Activated CD4-positive, alpha-beta memory T cell treated with anti-CD3 and anti-CD28 coated beads, Interleukin-2, amount 10 ng/mL, durations not matched to agents 7 days and 5 days (primary cell): ENCODE results near the gene EHBP1L1. TPM values are rescaled to one million over a fixed set of nuclear protein-coding genes. Genes with fewer than 3 reads are reported as not detected.

Source experiments
- CTCF ChIA-PET: fragments of 350-600 bp; sonication (Branson Sonifier 250); formaldehyde crosslinking; loops from one replicate; lab custom pipeline; 2021; ENCODE audit warnings: antibody characterized with exemption, inconsistent platforms; lab: Charles Lee
- POLR2A ChIA-PET: fragments of 350-600 bp; sonication (Branson Sonifier 250); formaldehyde crosslinking; loops from one replicate; lab custom pipeline; 2021; ENCODE audit warnings: antibody characterized with exemption; lab: Charles Lee
- DNase-seq: peaks from one replicate; pipeline ENCODE4 v3.0.0-alpha.2; 2020
- H3K27ac Mint-ChIP-seq: one replicate; pipeline ENCODE4 v1.8.0; 2021; ENCODE audit warnings: mild to moderate bottlenecking, mixed read lengths
- H3K27me3 Mint-ChIP-seq: one replicate; pipeline ENCODE4 v1.8.0; 2021; ENCODE audit warnings: mixed read lengths
- H3K36me3 Mint-ChIP-seq: one replicate; pipeline ENCODE4 v1.8.0; 2021; ENCODE audit warnings: low read depth, mixed read lengths
- H3K4me1 Mint-ChIP-seq: one replicate; pipeline ENCODE4 v1.8.0; 2021; ENCODE audit warnings: mixed read lengths
- H3K4me3 Mint-ChIP-seq: one replicate; pipeline ENCODE4 v1.8.0; 2021; ENCODE audit warnings: mild to moderate bottlenecking, mixed read lengths
- H3K9me3 Mint-ChIP-seq: one replicate; pipeline ENCODE4 v1.8.0; 2021; ENCODE audit warnings: mixed read lengths
- total RNA-seq, 2 experiments: library from RNA; stranded (reverse); gene quantifications; one replicate each; pipeline ENCODE4 v1.2.3, GENCODE V29; 2021

Gene EHBP1L1
- total RNA-seq, 2 experiments from 2014 or later, result 118 to 119 TPM

- ChIA-PET CTCF (interaction anchor here (1.0 to 3.0 kb wide), 15 partner anchors 10 to 243 kb away, joined by 3 to 37 read pairs (median 8); partner anchors contain the start of genes EHBP1L1, FAM89B, MAP3K11 and PCNX3), POLR2A (interaction anchor here (0.7 to 8.9 kb wide), 9 partner anchors 10 to 52 kb away, joined by 3 to 65 read pairs (median 10); partner anchors contain the start of genes EHBP1L1, FAM89B, MAP3K11 and PCNX3)
- no peak overlapping the region for H3K27ac Mint-ChIP-seq
- no peaks in the 10 kb centered on the region for H3K27me3 Mint-ChIP-seq
- no peaks in the 10 kb centered on the region for H3K9me3 Mint-ChIP-seq
- H3K36me3 Mint-ChIP-seq, result peaks cover 33% of the 10 kb centered on the region
- no peak for DNase-seq
- peaks cover 41% of the 10 kb centered on the region for H3K4me1 Mint-ChIP-seq
- H3K4me3 Mint-ChIP-seq, result no peak overlapping the region
Measured at GRCh38 chr11:65592858-65593517, 17.1 kb downstream of the EHBP1L1 start.

- no peaks in the 10 kb centered on the region for H3K27me3 Mint-ChIP-seq
- no peak for DNase-seq
- H3K27ac Mint-ChIP-seq, result peak overlapping the region; percentile 29
- CTCF ChIA-PET, result interaction anchor here (0.6 to 3.0 kb wide), 23 partner anchors 9 to 623 kb away, joined by 3 to 37 read pairs (median 5); partner anchors contain the start of genes DPF2, EHBP1L1, FAM89B and MAP3K11
- peaks cover 27% of the 10 kb centered on the region for H3K36me3 Mint-ChIP-seq
- H3K4me3 Mint-ChIP-seq, result no peak overlapping the region
- no peaks in the 10 kb centered on the region for H3K9me3 Mint-ChIP-seq
- peaks cover 33% of the 10 kb centered on the region for H3K4me1 Mint-ChIP-seq
- POLR2A ChIA-PET, result interaction anchor here (0.7 to 5.4 kb wide), 11 partner anchors 10 to 53 kb away, joined by 3 to 42 read pairs (median 5); partner anchors contain the start of genes EHBP1L1, FAM89B, MAP3K11 and PCNX3
Measured at GRCh38 chr11:65593518-65594414, 17.9 kb downstream of the EHBP1L1 start.

- POLR2A ChIA-PET, result interaction anchor here (0.8 to 5.4 kb wide), 9 partner anchors 9 to 54 kb away, joined by 3 to 42 read pairs (median 8); partner anchors contain the start of genes EHBP1L1, FAM89B, MAP3K11 and PCNX3
- CTCF ChIA-PET, result interaction anchor here (1.3 to 3.0 kb wide), 6 partner anchors 8 to 43 kb away, joined by 5 to 29 read pairs (median 10); partner anchors contain the start of genes EHBP1L1, FAM89B, PCNX3 and ZNRD2
- Mint-ChIP-seq H3K4me3 (no peak overlapping the region), H3K27ac (peak overlapping the region; percentile 75), H3K4me1 (peaks cover 27% of the 10 kb centered on the region), H3K27me3 (no peaks in the 10 kb centered on the region), H3K9me3 (no peaks in the 10 kb centered on the region), H3K36me3 (peaks cover 27% of the 10 kb centered on the region)
- no peak for DNase-seq
Measured at GRCh38 chr11:65595131-65595530, 19.3 kb downstream of the EHBP1L1 start.

- Mint-ChIP-seq H3K27me3 (no peaks in the 10 kb centered on the region), H3K36me3 (peaks cover 22% of the 10 kb centered on the region), H3K4me1 (peaks cover 27% of the 10 kb centered on the region), H3K4me3 (no peak within 1 kb of the TSS), H3K27ac (peak within 1 kb of the TSS; percentile 75), H3K9me3 (no peaks in the 10 kb centered on the region)
- no peak for DNase-seq
- POLR2A ChIA-PET, result interaction anchor here (0.8 to 5.4 kb wide), 10 partner anchors 9 to 53 kb away, joined by 3 to 42 read pairs (median 7); partner anchors contain the start of genes EHBP1L1, FAM89B, MAP3K11 and PCNX3
- CTCF ChIA-PET, result interaction anchor here (0.7 to 3.0 kb wide), 7 partner anchors 9 to 790 kb away, joined by 3 to 12 read pairs (median 5); partner anchors contain the start of genes EHBP1L1 and PCNX3
Measured at GRCh38 chr11:65595543-65596281, 19.9 kb downstream of the EHBP1L1 start, which contains the start of gene KCNK7. KCNK7 (minus strand) TSS chr11:65595800; CDS start chr11:65595772, 28 bp downstream.

GRCh38 chr11:65596520-65596919, 20.7 kb downstream of the EHBP1L1 start:
- no peaks in the 10 kb centered on the region for H3K27me3 Mint-ChIP-seq
- ChIA-PET CTCF (interaction anchor here (1.1 to 1.3 kb wide), 2 partner anchors 9 to 56 kb away, joined by 3 to 7 read pairs; no protein-coding TSS in a partner anchor), POLR2A (interaction anchor here (1.3 to 5.4 kb wide), 7 partner anchors 8 to 36 kb away, joined by 4 to 42 read pairs (median 8); partner anchors contain the start of genes EHBP1L1, FAM89B, MAP3K11 and PCNX3)
- DNase-seq, result no peak
- no peak overlapping the region for H3K4me3 Mint-ChIP-seq
- H3K9me3 Mint-ChIP-seq, result no peaks in the 10 kb centered on the region
- peaks cover 27% of the 10 kb centered on the region for H3K4me1 Mint-ChIP-seq
- H3K36me3 Mint-ChIP-seq, result peaks cover 18% of the 10 kb centered on the region
- H3K27ac Mint-ChIP-seq, result peak overlapping the region; percentile 58

GRCh38 chr11:65598258-65598699, 22.4 kb downstream of the EHBP1L1 start:
- Mint-ChIP-seq H3K27ac (no peak overlapping the region), H3K9me3 (no peaks in the 10 kb centered on the region), H3K27me3 (no peaks in the 10 kb centered on the region), H3K4me1 (peaks cover 27% of the 10 kb centered on the region), H3K36me3 (peaks cover 20% of the 10 kb centered on the region), H3K4me3 (no peak overlapping the region)
- DNase-seq, result no peak
- CTCF ChIA-PET, result no interaction called here
- POLR2A ChIA-PET, result interaction anchor here (0.7 to 1.2 kb wide), 3 partner anchors 11 to 41 kb away, joined by 3 to 5 read pairs (median 3); no protein-coding TSS in a partner anchor

GRCh38 chr11:65599216-65599954, 23.5 kb downstream of the EHBP1L1 start:
- no peaks in the 10 kb centered on the region for H3K9me3 Mint-ChIP-seq

GRCh38 chr11:65599955-65600246, 24.0 kb downstream of the EHBP1L1 start:
- Mint-ChIP-seq H3K9me3 (no peaks in the 10 kb centered on the region), H3K4me1 (peaks cover 16% of the 10 kb centered on the region), H3K36me3 (peaks cover 31% of the 10 kb centered on the region), H3K4me3 (no peak overlapping the region), H3K27me3 (no peaks in the 10 kb centered on the region), H3K27ac (no peak overlapping the region)
- no peak for DNase-seq
- ChIA-PET CTCF (no interaction called here), POLR2A (interaction anchor here (1.0 to 1.3 kb wide), 3 partner anchors 13 to 23 kb away, joined by 3 to 4 read pairs (median 3); partner anchors contain the start of gene PCNX3)

More at GRCh38 chr11:65599216-65599954, 23.5 kb downstream of the EHBP1L1 start:
- Mint-ChIP-seq H3K27ac (no peak overlapping the region), H3K36me3 (peaks cover 29% of the 10 kb centered on the region), H3K27me3 (no peaks in the 10 kb centered on the region), H3K4me3 (no peak overlapping the region), H3K4me1 (peaks cover 20% of the 10 kb centered on the region)
- DNase-seq, result no peak
- POLR2A ChIA-PET, result no interaction called here
- CTCF ChIA-PET, result no interaction called here

- H3K27ac Mint-ChIP-seq, result no peak overlapping the region
- H3K27me3 Mint-ChIP-seq, result no peaks in the 10 kb centered on the region
- no peak for DNase-seq
- CTCF ChIA-PET, result interaction anchor here (1.1 to 2.2 kb wide), 5 partner anchors 10 to 64 kb away, joined by 3 to 10 read pairs (median 4); no protein-coding TSS in a partner anchor
- peaks cover 11% of the 10 kb centered on the region for H3K4me1 Mint-ChIP-seq
- H3K36me3 Mint-ChIP-seq, result peaks cover 43% of the 10 kb centered on the region
- no peaks in the 10 kb centered on the region for H3K9me3 Mint-ChIP-seq
- POLR2A ChIA-PET, result interaction anchor here (1.1 to 3.2 kb wide), 5 partner anchors 8 to 26 kb away, joined by 3 to 18 read pairs (median 4); partner anchors contain the start of genes KCNK7, MAP3K11 and PCNX3
- no peak overlapping the region for H3K4me3 Mint-ChIP-seq
Measured at GRCh38 chr11:65604258-65604657, 28.4 kb downstream of the EHBP1L1 start.

GRCh38 chr11:65606876-65607613, 31.2 kb downstream of the EHBP1L1 start:
- H3K36me3 Mint-ChIP-seq, result peaks cover 64% of the 10 kb centered on the region
- no peak overlapping the region for H3K27ac Mint-ChIP-seq
- DNase-seq, result no peak
- ChIA-PET CTCF (no interaction called here), POLR2A (no interaction called here)
- peaks cover 38% of the 10 kb centered on the region for H3K4me1 Mint-ChIP-seq
- no peaks in the 10 kb centered on the region for H3K9me3 Mint-ChIP-seq
- H3K4me3 Mint-ChIP-seq, result no peak overlapping the region
- no peaks in the 10 kb centered on the region for H3K27me3 Mint-ChIP-seq
